HUES48 (cell line): ENCODE measurements around the gene LTBR.

ENCODE experiments used
- H3K27ac ChIP-seq: one replicate; pipeline ENCODE4 v1.7.0; 2013; ENCODE audit warnings: low read depth, low read length, inconsistent platforms
- H3K27me3 ChIP-seq: 2 replicates; pipeline ENCODE4 v1.6.1; 2013; ENCODE audit warnings: mild to moderate bottlenecking, low read length; ENCODE audit not compliant: control insufficient read depth, insufficient read depth
- H3K36me3 ChIP-seq: 2 replicates; pipeline ENCODE4 v1.6.1; 2013; ENCODE audit warnings: low read length; ENCODE audit not compliant: control insufficient read depth, insufficient read depth
- H3K4me1 ChIP-seq: 2 replicates; pipeline ENCODE4 v1.6.1; 2013; ENCODE audit warnings: mild to moderate bottlenecking, low read length; ENCODE audit not compliant: control insufficient read depth, insufficient read depth
- H3K4me3 ChIP-seq: 2 replicates; pipeline ENCODE4 v1.5.1; 2013; ENCODE audit warnings: mild to moderate bottlenecking, low read depth, low read length
- H3K9ac ChIP-seq: 2 replicates; pipeline ENCODE4 v1.6.1; 2013; ENCODE audit warnings: mild to moderate bottlenecking, low read depth, low read length, moderate library complexity
- H3K9me3 ChIP-seq: 2 replicates; pipeline ENCODE4 v1.6.1; 2013; ENCODE audit warnings: low read length; ENCODE audit not compliant: control insufficient read depth, insufficient read depth

Gene LTBR

GRCh38 chr12:6434205-6435140 lies 50.5 kb downstream of the LTBR start:
- H3K27me3 ChIP-seq: no peaks in the 10 kb centered on the region
- no peaks in the 10 kb centered on the region for H3K9me3 ChIP-seq
- H3K36me3 ChIP-seq: no peaks in the 10 kb centered on the region
- H3K4me1 ChIP-seq: peaks cover 17% of the 10 kb centered on the region
- H3K27ac ChIP-seq: no peak overlapping the region
- no peak overlapping the region for H3K9ac ChIP-seq
- H3K4me3 ChIP-seq: no peak overlapping the region

GRCh38 chr12:6435961-6436715 lies 52.2 kb downstream of the LTBR start:
- no peaks in the 10 kb centered on the region for H3K27me3 ChIP-seq
- no peak overlapping the region for H3K4me3 ChIP-seq
- H3K27ac ChIP-seq: no peak overlapping the region
- no peak overlapping the region for H3K9ac ChIP-seq
- H3K9me3 ChIP-seq: no peaks in the 10 kb centered on the region
- H3K4me1 ChIP-seq: peaks cover 17% of the 10 kb centered on the region
- no peaks in the 10 kb centered on the region for H3K36me3 ChIP-seq

GRCh38 chr12:6437586-6437985 lies 53.6 kb downstream of the LTBR start:
- Histone ChIP-seq H3K27me3 (no peaks in the 10 kb centered on the region), H3K9ac (no peak overlapping the region), H3K4me3 (no peak overlapping the region)

GRCh38 chr12:6438345-6438744 lies 54.4 kb downstream of the LTBR start:
- H3K9ac ChIP-seq: no peak overlapping the region
- no peaks in the 10 kb centered on the region for H3K36me3 ChIP-seq
- H3K4me3 ChIP-seq: no peak overlapping the region
- H3K9me3 ChIP-seq: no peaks in the 10 kb centered on the region
- H3K4me1 ChIP-seq: peaks cover 15% of the 10 kb centered on the region
- H3K27ac ChIP-seq: no peak overlapping the region
- H3K27me3 ChIP-seq: no peaks in the 10 kb centered on the region

More at GRCh38 chr12:6437586-6437985, 53.6 kb downstream of the LTBR start:
- no peak overlapping the region for H3K27ac ChIP-seq
- peaks cover 17% of the 10 kb centered on the region for H3K4me1 ChIP-seq
- H3K36me3 ChIP-seq: no peaks in the 10 kb centered on the region
- no peaks in the 10 kb centered on the region for H3K9me3 ChIP-seq

GRCh38 chr12:6440391-6440790 lies 56.4 kb downstream of the LTBR start:
- no peaks in the 10 kb centered on the region for H3K27me3 ChIP-seq
- H3K9me3 ChIP-seq: no peaks in the 10 kb centered on the region
- no peak overlapping the region for H3K4me3 ChIP-seq
- no peaks in the 10 kb centered on the region for H3K4me1 ChIP-seq
- H3K36me3 ChIP-seq: no peaks in the 10 kb centered on the region
- no peak overlapping the region for H3K27ac ChIP-seq
- no peak overlapping the region for H3K9ac ChIP-seq
